ENCODE results near the gene TMEM108. TPM values are rescaled to one million over a fixed set of nuclear protein-coding genes. Genes with fewer than 3 reads are reported as not detected.

The TMEM108 gene
- total and polyA plus RNA-seq, 2 experiments from 2014 or later: 7.4 to 15.3 TPM

DNA sequence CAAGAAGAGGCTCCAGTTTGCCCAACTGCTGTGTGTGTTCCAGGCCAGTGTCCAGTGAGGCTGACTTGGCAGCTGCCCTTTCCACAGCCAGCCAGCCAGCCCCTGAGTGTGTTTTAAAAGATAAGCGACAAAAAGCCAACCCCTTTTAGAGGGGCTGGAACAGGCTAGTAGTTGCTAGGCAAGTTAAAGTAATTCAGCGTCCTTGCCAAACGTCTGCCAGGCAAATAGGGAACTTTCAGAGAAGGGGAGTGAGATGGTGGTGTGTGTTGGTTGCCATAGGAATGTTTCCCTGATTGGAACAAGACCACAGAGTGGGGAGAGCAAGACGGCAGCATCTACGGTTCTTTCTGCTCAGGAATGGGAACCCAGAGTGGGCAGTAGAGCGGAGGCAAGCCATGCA lies 86.3 kb downstream of the TMEM108 start:
- H3K9me3 Mint-ChIP-seq: no peaks in the 10 kb centered on the region
- no peak for DNase-seq (ENCODE audit: low spot score)

DNA sequence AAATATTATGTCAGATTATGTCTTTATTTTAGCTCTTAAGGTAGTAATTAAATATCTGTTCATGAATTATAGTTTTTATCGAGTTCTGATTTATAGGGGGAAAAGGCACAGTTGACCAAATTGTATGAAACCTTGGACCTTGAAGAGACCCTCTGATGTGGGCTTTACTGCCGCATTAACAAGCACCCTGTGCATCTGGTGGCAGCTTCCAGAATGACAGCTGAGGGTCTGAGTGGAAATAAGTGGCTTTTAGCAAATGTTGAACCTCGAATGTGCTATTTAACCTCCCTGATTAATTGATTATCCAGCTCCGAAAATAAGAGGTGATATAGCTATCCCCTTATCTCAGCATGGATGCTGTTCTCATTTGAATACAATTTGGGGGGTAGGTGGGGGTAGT lies 87.0 kb downstream of the TMEM108 start:
- H3K4me3 Mint-ChIP-seq: no peak overlapping the region
- Histone ChIP-seq H2AFZ (no peak overlapping the region), H3K9me2 (ENCODE audit: insufficient read depth) (no peaks in the 10 kb centered on the region), H3K27me3 (ENCODE audit: insufficient read depth) (no peaks in the 10 kb centered on the region), H3F3A (replicated peaks; ENCODE audit: low read depth) (no peaks in the 10 kb centered on the region), H3K4me1 (ENCODE audit: insufficient read depth) (peaks cover 4% of the 10 kb centered on the region; the same call in 1 of the 2 replicates), H3K4me2 (no peak overlapping the region), H3K4me3 (no peak overlapping the region), H4K20me1 (replicated peaks; ENCODE audit: insufficient read depth) (no peaks in the 10 kb centered on the region), H3K36me3 (ENCODE audit: insufficient read depth) (no peaks in the 10 kb centered on the region), H3K79me2 (replicated peaks; ENCODE audit: insufficient read depth) (no peaks in the 10 kb centered on the region), H3K27ac (ENCODE audit: low read depth) (no peak overlapping the region)
- no peak overlapping the region for H3K27ac Mint-ChIP-seq
- no peak for DNase-seq (ENCODE audit: low spot score)
- no peak for ATAC-seq
- no peaks in the 10 kb centered on the region for H3K27me3 Mint-ChIP-seq (ENCODE audit: insufficient read depth, low read depth, poor library complexity)
- H3K4me1 Mint-ChIP-seq: peaks cover 7% of the 10 kb centered on the region
- no peaks in the 10 kb centered on the region for H3K36me3 Mint-ChIP-seq (ENCODE audit: low read depth)
- no peaks in the 10 kb centered on the region for H3K9me3 Mint-ChIP-seq
- TF ChIP-seq EZH2 (IDR thresholded peaks at IDR 0.05; ENCODE audit: low read depth, unreplicated experiment) (no peak), ZNF114 (CRISPR knock-in tag; IDR thresholded peaks at IDR 0.05) (no peak), EZH2phosphoT487 (IDR thresholded peaks at IDR 0.05; ENCODE audit: unreplicated experiment) (no peak), JUNB (IDR thresholded peaks at IDR 0.05; ENCODE audit: unreplicated experiment) (no peak), STAT1 (IDR thresholded peaks at IDR 0.05; ENCODE audit: unreplicated experiment) (no peak), POLR2AphosphoS5 (IDR thresholded peaks at IDR 0.05; ENCODE audit: low read depth) (no peak), ZNF331 (CRISPR knock-in tag; IDR thresholded peaks at IDR 0.05; ENCODE audit: low read depth) (no peak), CREB1 (CRISPR knock-in tag; IDR thresholded peaks at IDR 0.05; ENCODE audit: low read depth) (no peak)
- TF ChIP-seq, protein P1, sequence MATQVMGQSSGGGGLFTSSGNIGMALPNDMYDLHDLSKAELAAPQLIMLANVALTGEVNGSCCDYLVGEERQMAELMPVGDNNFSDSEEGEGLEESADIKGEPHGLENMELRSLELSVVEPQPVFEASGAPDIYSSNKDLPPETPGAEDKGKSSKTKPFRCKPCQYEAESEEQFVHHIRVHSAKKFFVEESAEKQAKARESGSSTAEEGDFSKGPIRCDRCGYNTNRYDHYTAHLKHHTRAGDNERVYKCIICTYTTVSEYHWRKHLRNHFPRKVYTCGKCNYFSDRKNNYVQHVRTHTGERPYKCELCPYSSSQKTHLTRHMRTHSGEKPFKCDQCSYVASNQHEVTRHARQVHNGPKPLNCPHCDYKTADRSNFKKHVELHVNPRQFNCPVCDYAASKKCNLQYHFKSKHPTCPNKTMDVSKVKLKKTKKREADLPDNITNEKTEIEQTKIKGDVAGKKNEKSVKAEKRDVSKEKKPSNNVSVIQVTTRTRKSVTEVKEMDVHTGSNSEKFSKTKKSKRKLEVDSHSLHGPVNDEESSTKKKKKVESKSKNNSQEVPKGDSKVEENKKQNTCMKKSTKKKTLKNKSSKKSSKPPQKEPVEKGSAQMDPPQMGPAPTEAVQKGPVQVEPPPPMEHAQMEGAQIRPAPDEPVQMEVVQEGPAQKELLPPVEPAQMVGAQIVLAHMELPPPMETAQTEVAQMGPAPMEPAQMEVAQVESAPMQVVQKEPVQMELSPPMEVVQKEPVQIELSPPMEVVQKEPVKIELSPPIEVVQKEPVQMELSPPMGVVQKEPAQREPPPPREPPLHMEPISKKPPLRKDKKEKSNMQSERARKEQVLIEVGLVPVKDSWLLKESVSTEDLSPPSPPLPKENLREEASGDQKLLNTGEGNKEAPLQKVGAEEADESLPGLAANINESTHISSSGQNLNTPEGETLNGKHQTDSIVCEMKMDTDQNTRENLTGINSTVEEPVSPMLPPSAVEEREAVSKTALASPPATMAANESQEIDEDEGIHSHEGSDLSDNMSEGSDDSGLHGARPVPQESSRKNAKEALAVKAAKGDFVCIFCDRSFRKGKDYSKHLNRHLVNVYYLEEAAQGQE (IDR thresholded peaks at IDR 0.05; ENCODE audit: unreplicated experiment): no peak
- TF ChIP-seq, protein P2, sequence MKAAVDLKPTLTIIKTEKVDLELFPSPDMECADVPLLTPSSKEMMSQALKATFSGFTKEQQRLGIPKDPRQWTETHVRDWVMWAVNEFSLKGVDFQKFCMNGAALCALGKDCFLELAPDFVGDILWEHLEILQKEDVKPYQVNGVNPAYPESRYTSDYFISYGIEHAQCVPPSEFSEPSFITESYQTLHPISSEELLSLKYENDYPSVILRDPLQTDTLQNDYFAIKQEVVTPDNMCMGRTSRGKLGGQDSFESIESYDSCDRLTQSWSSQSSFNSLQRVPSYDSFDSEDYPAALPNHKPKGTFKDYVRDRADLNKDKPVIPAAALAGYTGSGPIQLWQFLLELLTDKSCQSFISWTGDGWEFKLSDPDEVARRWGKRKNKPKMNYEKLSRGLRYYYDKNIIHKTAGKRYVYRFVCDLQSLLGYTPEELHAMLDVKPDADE (IDR thresholded peaks at IDR 0.05): no peak

More for the DNA sequence above, 86.3 kb downstream of the TMEM108 start:
- Histone ChIP-seq H3K27ac (ENCODE audit: low read depth) (no peak overlapping the region), H2AFZ (no peak overlapping the region), H3K4me1 (ENCODE audit: insufficient read depth) (peaks cover 4% of the 10 kb centered on the region; the same call in 1 of the 2 replicates), H3K36me3 (ENCODE audit: insufficient read depth) (no peaks in the 10 kb centered on the region), H3K9me2 (ENCODE audit: insufficient read depth) (no peaks in the 10 kb centered on the region), H4K20me1 (replicated peaks; ENCODE audit: insufficient read depth) (no peaks in the 10 kb centered on the region), H3K4me3 (no peak overlapping the region), H3K79me2 (replicated peaks; ENCODE audit: insufficient read depth) (no peaks in the 10 kb centered on the region), H3K27me3 (ENCODE audit: insufficient read depth) (no peaks in the 10 kb centered on the region), H3F3A (replicated peaks; ENCODE audit: low read depth) (no peaks in the 10 kb centered on the region), H3K4me2 (no peak overlapping the region)
- no peak overlapping the region for H3K4me3 Mint-ChIP-seq
- no peaks in the 10 kb centered on the region for H3K36me3 Mint-ChIP-seq (ENCODE audit: low read depth)
- ATAC-seq: peak; percentile 31; the same call in 2 of the 3 replicates
- TF ChIP-seq ZNF331 (CRISPR knock-in tag; IDR thresholded peaks at IDR 0.05; ENCODE audit: low read depth): no peak
- TF ChIP-seq, protein P3, sequence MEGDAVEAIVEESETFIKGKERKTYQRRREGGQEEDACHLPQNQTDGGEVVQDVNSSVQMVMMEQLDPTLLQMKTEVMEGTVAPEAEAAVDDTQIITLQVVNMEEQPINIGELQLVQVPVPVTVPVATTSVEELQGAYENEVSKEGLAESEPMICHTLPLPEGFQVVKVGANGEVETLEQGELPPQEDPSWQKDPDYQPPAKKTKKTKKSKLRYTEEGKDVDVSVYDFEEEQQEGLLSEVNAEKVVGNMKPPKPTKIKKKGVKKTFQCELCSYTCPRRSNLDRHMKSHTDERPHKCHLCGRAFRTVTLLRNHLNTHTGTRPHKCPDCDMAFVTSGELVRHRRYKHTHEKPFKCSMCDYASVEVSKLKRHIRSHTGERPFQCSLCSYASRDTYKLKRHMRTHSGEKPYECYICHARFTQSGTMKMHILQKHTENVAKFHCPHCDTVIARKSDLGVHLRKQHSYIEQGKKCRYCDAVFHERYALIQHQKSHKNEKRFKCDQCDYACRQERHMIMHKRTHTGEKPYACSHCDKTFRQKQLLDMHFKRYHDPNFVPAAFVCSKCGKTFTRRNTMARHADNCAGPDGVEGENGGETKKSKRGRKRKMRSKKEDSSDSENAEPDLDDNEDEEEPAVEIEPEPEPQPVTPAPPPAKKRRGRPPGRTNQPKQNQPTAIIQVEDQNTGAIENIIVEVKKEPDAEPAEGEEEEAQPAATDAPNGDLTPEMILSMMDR (conservative IDR thresholded peaks at IDR 0.05; ENCODE audit: low read depth in 2 of 2): no peak
- TF ChIP-seq CREB1 (CRISPR knock-in tag; IDR thresholded peaks at IDR 0.05; ENCODE audit: low read depth): no peak
- TF ChIP-seq, protein P1 (IDR thresholded peaks at IDR 0.05; ENCODE audit: unreplicated experiment): no peak
- no peaks in the 10 kb centered on the region for H3K27me3 Mint-ChIP-seq (ENCODE audit: insufficient read depth, low read depth, poor library complexity)
- H3K4me1 Mint-ChIP-seq: peaks cover 4% of the 10 kb centered on the region
- no peak overlapping the region; the same call in 1 of the 2 replicates for H3K27ac Mint-ChIP-seq
